MM.1S (cell line): ENCODE data around the gene ARSG.

Experiments used
- CTCF ChIP-seq: fragments of 300-600 bp; sonication (generic); IDR thresholded peaks from 2 replicates; pipeline ENCODE4 v1.5.1; 2016; ENCODE audit warnings: antibody characterized with exemption, low read length, mixed read lengths
- EZH2 ChIP-seq: fragments of 300-600 bp; sonication (generic); optimal IDR thresholded peaks from 2 replicates; pipeline ENCODE3; 2017; ENCODE audit warnings: low read depth, mild to moderate bottlenecking, antibody characterized with exemption, low read length, mixed read lengths

GRCh38 chr17:68461589-68461988 lies 170.3 kb downstream of the ARSG start:
- TF ChIP-seq CTCF, result no peak
- TF ChIP-seq EZH2, result no peak
